Endothelial cell of umbilical vein (primary cell): Measurements from ENCODE around the gene LY9. TPM values are rescaled to one million over a fixed set of nuclear protein-coding genes. Genes with fewer than 3 reads are reported as not detected.

Experiments
- BruUV-seq: library from RNA; stranded (reverse); fragments of 400-500 nt; replicated peaks from 2 replicates; lab custom pipeline; 2021; lab: Mats Ljungman, UMichigan
- CTCF ChIA-PET: fragments of 300-600, 350-600 bp; sonication (Branson Sonifier 250); formaldehyde crosslinking; loops from one replicate; lab custom pipeline; 2021; ENCODE audit warnings: antibody characterized with exemption, inconsistent platforms; lab: Charles Lee
- POLR2A ChIA-PET: fragments of 300-600, 350-600 bp; sonication (Branson Sonifier 250); formaldehyde crosslinking; loops from one replicate; lab custom pipeline; 2021; ENCODE audit warnings: antibody characterized with exemption, inconsistent platforms; lab: Charles Lee
- DNase-seq: peaks from one replicate; pipeline ENCODE4 v3.0.0-alpha.2; 2011; ENCODE audit warnings: low read depth, low spot score
- FAIRE-seq: peaks from 2 replicates; lab custom pipeline; 2011; peaks lifted over from hg19 to GRCh38; lab: Jason Lieb, UNC
- H2AFZ ChIP-seq: 2 replicates; pipeline ENCODE4 v1.6.0; 2012; ENCODE audit warnings: low read depth, low read length, control low read depth, inconsistent platforms
- H3K27ac ChIP-seq: 2 replicates; pipeline ENCODE4 v1.5.1; 2011; ENCODE audit warnings: low read depth, mild to moderate bottlenecking, control low read depth, low read length, moderate library complexity; ENCODE audit not compliant: insufficient read depth
- H3K27me3 ChIP-seq, 2 experiments: 2 replicates each; pipeline versions ENCODE4 v1.6.0 to v1.6.1; 2011; ENCODE audit warnings: low read length in 2 of 2, mixed read lengths in 1 of 2; ENCODE audit not compliant: control insufficient read depth in 2 of 2, insufficient read depth in 2 of 2
- H3K36me3 ChIP-seq, 2 experiments: 2 replicates in 1 of 2; 3 replicates in 1 of 2; pipeline ENCODE4 v1.5.1; 2011; ENCODE audit warnings: low read length in 2 of 2, mild to moderate bottlenecking in 1 of 2, moderate library complexity in 1 of 2; ENCODE audit not compliant: control insufficient read depth in 2 of 2, insufficient read depth in 2 of 2; ENCODE audit errors: extremely low read depth in 1 of 2
- H3K4me1 ChIP-seq: 3 replicates; pipeline ENCODE4 v1.5.1; 2011; ENCODE audit warnings: mild to moderate bottlenecking, low read length; ENCODE audit not compliant: control insufficient read depth, insufficient read depth; ENCODE audit errors: extremely low read depth
- H3K4me2 ChIP-seq: 2 replicates; pipeline ENCODE4 v1.6.1; 2011; ENCODE audit warnings: low read length, control low read depth, mixed read lengths; ENCODE audit not compliant: insufficient read depth
- H3K4me3 ChIP-seq, 3 experiments: fragments of 200-600 bp in 1 of 3; sonication (generic), shearing (Covaris generic) in 1 of 3; replicated peaks in 1 of 3; 2 replicates each; pipeline ENCODE4 v1.5.1; 2011 to 2016; ENCODE audit warnings: control low read depth in 3 of 3, low read length in 3 of 3, mild to moderate bottlenecking in 2 of 3, inconsistent platforms in 1 of 3, low read depth in 1 of 3, moderate library complexity in 1 of 3; ENCODE audit not compliant: insufficient read depth in 1 of 3
- H3K79me2 ChIP-seq: 2 replicates; pipeline ENCODE4 v1.6.0; 2012; ENCODE audit warnings: low read length, inconsistent platforms; ENCODE audit not compliant: control insufficient read depth, insufficient read depth
- H3K9ac ChIP-seq: replicated peaks from 2 replicates; pipeline ENCODE3; 2011; ENCODE audit warnings: low read length, control low read depth; ENCODE audit not compliant: insufficient read depth; ENCODE audit errors: extremely low read depth
- H3K9me1 ChIP-seq: replicated peaks from 3 replicates; pipeline ENCODE4 v1.6.0; 2011; ENCODE audit warnings: mild to moderate bottlenecking, low read length; ENCODE audit not compliant: control insufficient read depth, insufficient read depth; ENCODE audit errors: extremely low read depth
- H3K9me3 ChIP-seq: replicated peaks from 2 replicates; pipeline ENCODE4 v1.5.1; 2012; ENCODE audit warnings: low read length, inconsistent platforms; ENCODE audit not compliant: control insufficient read depth, insufficient read depth
- H4K20me1 ChIP-seq: replicated peaks from 2 replicates; pipeline ENCODE3; 2011; ENCODE audit warnings: mild to moderate bottlenecking, low read length; ENCODE audit not compliant: control insufficient read depth, insufficient read depth; ENCODE audit errors: extremely low read depth
- EZH2 ChIP-seq: IDR thresholded peaks from 2 replicates; pipeline ENCODE4 v1.6.1; 2012; ENCODE audit warnings: borderline replicate concordance, low read depth, mild to moderate bottlenecking, moderate library complexity, low read length, inconsistent platforms; ENCODE audit not compliant: severe bottlenecking
- FOS ChIP-seq: IDR thresholded peaks from 2 replicates; pipeline ENCODE4 v1.6.1; 2011; ENCODE audit warnings: mild to moderate bottlenecking, low read length, moderate library complexity, borderline replicate concordance; ENCODE audit not compliant: insufficient read depth
- GATA2 ChIP-seq: IDR thresholded peaks from 2 replicates; pipeline ENCODE4 v1.7.0; 2011; ENCODE audit warnings: low read depth, mild to moderate bottlenecking, moderate library complexity, mixed read lengths, low read length; ENCODE audit not compliant: insufficient read length, insufficient read depth
- JUN ChIP-seq: IDR thresholded peaks from 2 replicates; pipeline ENCODE4 v1.6.1; 2011; ENCODE audit warnings: borderline replicate concordance, low read depth; ENCODE audit not compliant: insufficient read length, insufficient read depth
- MYC ChIP-seq: IDR thresholded peaks from one replicate; pipeline ENCODE4 v1.6.1; 2011; ENCODE audit warnings: mild to moderate bottlenecking, low read depth, low read length
- POLR2A ChIP-seq: IDR thresholded peaks from 2 replicates; pipeline ENCODE4 v1.6.1; 2012; ENCODE audit warnings: low read depth, mild to moderate bottlenecking, control low read depth, low read length
- POLR2AphosphoS5 ChIP-seq: IDR thresholded peaks from 2 replicates; pipeline ENCODE4 v1.6.1; 2012; ENCODE audit warnings: low read depth, mild to moderate bottlenecking, control low read depth, low read length, moderate library complexity; ENCODE audit not compliant: insufficient read depth
- dilution Hi-C: fragments of 300-500 bp; cut with MboI; formaldehyde crosslinking; loops from one replicate; pipeline ENCODE4 v1.15.0; 2019; ENCODE audit warnings: low sequenced_read_pairs; ENCODE audit not compliant: extremely low pct_ligation_motif_present
- intact Hi-C: fragments of 100-400 bp; cut with micrococcal nuclease; formaldehyde crosslinking; loops from one replicate; pipeline ENCODE4 v1.10.0; 2022
- polyA plus RNA-seq, 4 experiments: library from polyadenylated mRNA; depleted of rRNA in 3 of 4; stranded (reverse) in 3 of 4; unstranded in 1 of 4; fragments of >200 nt; gene quantifications; 2 replicates each; pipeline versions ENCODE4 v1.2.1 to v1.2.3, GENCODE V29; 2011 to 2012; ENCODE audit warnings: missing spikeins in 1 of 4
- total RNA-seq: library from RNA; stranded (reverse); gene quantifications from 2 replicates; pipeline ENCODE4 v1.2.3, GENCODE V29; 2021
- TF ChIP-seq, protein P1 (sequence below): IDR thresholded peaks from 2 replicates; pipeline ENCODE4 v1.6.1; 2011; ENCODE audit not compliant: insufficient read depth, insufficient read length
- TF ChIP-seq, protein P2 (sequence below), 2 donors: IDR thresholded peaks; 1 replicate in 1 of 2; 2 replicates in 1 of 2; pipeline ENCODE4 v1.5.1; 2011; ENCODE audit warnings: low read length in 2 of 2, mild to moderate bottlenecking in 2 of 2, moderate library complexity in 2 of 2, control low read depth in 1 of 2, inconsistent platforms in 1 of 2, low read depth in 1 of 2; ENCODE audit not compliant: insufficient read depth in 1 of 2; ENCODE audit errors: extremely low read depth in 1 of 2

The LY9 gene
- total and polyA plus RNA-seq, 2 donors (not counting 3 experiments of a cell fraction or from before 2014, with no cell fraction given) = not detected

DNA sequence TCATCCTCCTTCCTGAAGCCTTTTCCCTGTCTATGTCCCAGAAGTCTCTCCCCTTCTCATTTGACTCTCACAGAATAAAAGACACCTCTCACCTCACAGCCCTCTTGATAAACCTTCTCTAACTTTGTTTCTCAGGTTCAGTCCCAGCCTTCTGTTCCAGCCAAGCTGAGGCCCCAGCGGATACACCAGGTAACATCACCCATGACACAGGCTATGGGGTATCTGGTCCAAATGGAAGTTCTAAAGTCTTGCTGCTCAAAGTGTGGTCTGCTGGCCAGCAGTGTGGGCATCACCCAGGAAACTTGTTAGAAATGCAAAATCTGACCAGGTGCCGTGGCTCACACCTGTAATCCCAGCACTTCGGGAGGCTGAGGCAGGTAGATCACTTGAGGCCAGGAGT is 23.2 kb downstream of the LY9 start:
- H4K20me1 ChIP-seq = no peaks in the 10 kb centered on the region
- H3K79me2 ChIP-seq = no peaks in the 10 kb centered on the region
- ChIA-PET POLR2A (no interaction called here), CTCF (interaction anchor here (1.0 to 1.8 kb wide), 3 partner anchors 12 to 42 kb away, joined by 3 to 7 read pairs (median 4); no protein-coding TSS in a partner anchor)
- FAIRE-seq (no peak), DNase-seq (no peak)
- BruUV-seq = no TSS peak
- dilution Hi-C loops = no loop called here
- no peak for TF ChIP-seq FOS
- TF ChIP-seq, protein P1, sequence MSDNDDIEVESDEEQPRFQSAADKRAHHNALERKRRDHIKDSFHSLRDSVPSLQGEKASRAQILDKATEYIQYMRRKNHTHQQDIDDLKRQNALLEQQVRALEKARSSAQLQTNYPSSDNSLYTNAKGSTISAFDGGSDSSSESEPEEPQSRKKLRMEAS = no peak
- no peak for TF ChIP-seq POLR2AphosphoS5
- TF ChIP-seq EZH2 = no peak
- no peak for TF ChIP-seq MYC
- no peak for TF ChIP-seq GATA2
- no peak for TF ChIP-seq JUN
- no peak for TF ChIP-seq POLR2A
- TF ChIP-seq, protein P2, sequence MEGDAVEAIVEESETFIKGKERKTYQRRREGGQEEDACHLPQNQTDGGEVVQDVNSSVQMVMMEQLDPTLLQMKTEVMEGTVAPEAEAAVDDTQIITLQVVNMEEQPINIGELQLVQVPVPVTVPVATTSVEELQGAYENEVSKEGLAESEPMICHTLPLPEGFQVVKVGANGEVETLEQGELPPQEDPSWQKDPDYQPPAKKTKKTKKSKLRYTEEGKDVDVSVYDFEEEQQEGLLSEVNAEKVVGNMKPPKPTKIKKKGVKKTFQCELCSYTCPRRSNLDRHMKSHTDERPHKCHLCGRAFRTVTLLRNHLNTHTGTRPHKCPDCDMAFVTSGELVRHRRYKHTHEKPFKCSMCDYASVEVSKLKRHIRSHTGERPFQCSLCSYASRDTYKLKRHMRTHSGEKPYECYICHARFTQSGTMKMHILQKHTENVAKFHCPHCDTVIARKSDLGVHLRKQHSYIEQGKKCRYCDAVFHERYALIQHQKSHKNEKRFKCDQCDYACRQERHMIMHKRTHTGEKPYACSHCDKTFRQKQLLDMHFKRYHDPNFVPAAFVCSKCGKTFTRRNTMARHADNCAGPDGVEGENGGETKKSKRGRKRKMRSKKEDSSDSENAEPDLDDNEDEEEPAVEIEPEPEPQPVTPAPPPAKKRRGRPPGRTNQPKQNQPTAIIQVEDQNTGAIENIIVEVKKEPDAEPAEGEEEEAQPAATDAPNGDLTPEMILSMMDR (IDR thresholded peaks at IDR 0.05; ENCODE audit: extremely low read depth in 1 of 2, insufficient read depth in 1 of 2, low read depth in 1 of 2, low read length in 2 of 2) = no peak
- no peak overlapping the region for H3K4me3 ChIP-seq
- no peaks in the 10 kb centered on the region for H3K4me1 ChIP-seq
- no peak overlapping the region for H3K4me2 ChIP-seq
- no peaks in the 10 kb centered on the region for H3K27me3 ChIP-seq
- intact Hi-C loops = no loop called here
- no peak overlapping the region for H3K9ac ChIP-seq
- H3K9me3 ChIP-seq = no peaks in the 10 kb centered on the region
- H3K9me1 ChIP-seq = no peaks in the 10 kb centered on the region
- H2AFZ ChIP-seq = no peak overlapping the region
- no peaks in the 10 kb centered on the region for H3K36me3 ChIP-seq
- no peak overlapping the region for H3K27ac ChIP-seq
